GM19452 (cell line): ENCODE results near the gene DENND1A.
A peak's percentile ranks its signal among the peaks of the same experiment; 100 is the strongest.
"Not testable (repeated sequence)": the region's sequence is repeated elsewhere in the genome, so short reads cannot be mapped to it uniquely, and the experiment has no call there.

ENCODE experiments used
- ATAC-seq: cut with Tn5 transposase; IDR thresholded peaks from one replicate; pipeline ENCODE4 v1.9.1; 2021; ENCODE audit not compliant: unreplicated experiment

DENND1A gene

GRCh38 chr9:123450098-123450770, 479.7 kb downstream of the DENND1A start:
- ATAC-seq = no peak

DNA sequence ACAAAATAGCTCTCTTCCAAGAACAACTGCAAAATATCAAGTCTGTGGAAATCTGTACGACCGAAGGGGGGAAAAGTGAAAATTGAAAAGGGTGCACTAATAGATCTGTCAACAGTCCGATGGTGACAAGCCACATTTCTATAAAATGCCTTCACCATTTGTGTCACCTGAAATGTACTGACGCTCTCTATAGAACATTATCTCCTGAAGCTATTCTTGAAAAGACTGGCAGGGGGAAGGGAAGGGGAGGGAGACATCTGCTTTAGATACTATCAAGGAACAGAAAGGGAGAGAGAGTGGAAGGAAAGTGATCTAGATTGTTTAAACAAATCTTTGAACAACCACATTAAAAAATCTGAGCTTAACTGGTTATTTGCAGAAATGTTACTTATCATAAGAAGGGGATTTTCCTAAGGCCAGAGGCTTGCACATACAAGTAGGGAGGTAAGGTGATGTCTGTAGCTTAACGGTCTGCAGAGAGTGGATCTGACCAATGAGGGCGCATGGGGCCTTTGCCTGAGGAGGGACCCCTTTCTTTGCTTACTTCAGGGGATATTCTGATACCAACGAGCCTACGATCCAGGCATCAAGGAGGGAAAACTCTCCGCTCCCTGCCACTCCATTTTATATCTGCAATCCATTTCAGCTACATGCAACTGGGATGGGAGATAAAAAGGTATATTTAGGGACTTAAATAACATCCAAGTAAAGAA, 481.8 kb downstream of the DENND1A start:
- ATAC-seq = no peak

- no peak for ATAC-seq
Measured at GRCh38 chr9:123445981-123446610, 483.8 kb downstream of the DENND1A start.

GRCh38 chr9:123445116-123445515, 484.8 kb downstream of the DENND1A start:
- no peak for ATAC-seq

- no peak for ATAC-seq
Measured at GRCh38 chr9:123441769-123442168, 488.2 kb downstream of the DENND1A start.

- no peak for ATAC-seq
Measured at GRCh38 chr9:123440256-123440655, 489.7 kb downstream of the DENND1A start.

- ATAC-seq = no peak
Measured at GRCh38 chr9:123438821-123439220, 491.1 kb downstream of the DENND1A start.

DNA sequence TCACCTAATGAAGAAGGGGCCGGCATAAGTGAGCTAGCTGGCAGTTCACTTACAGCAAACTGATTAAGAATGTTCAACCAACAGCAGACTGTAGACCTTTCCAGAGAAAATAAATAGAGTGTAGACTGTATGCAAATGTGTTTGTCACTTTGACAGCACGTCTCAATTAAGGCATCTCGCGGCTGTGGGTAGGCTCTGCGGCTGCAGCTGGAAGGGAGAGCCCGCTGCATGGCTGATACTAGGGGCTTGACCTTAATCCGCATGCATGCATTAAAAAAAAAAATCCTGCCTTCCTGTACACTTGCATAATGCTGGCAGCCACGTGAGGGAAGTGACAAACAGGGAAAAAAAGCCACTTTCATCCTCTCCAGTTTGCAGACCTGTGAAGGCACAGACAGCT, 491.6 kb downstream of the DENND1A start:
- no peak for ATAC-seq

- no peak for ATAC-seq
Measured at GRCh38 chr9:123437201-123437600, 492.7 kb downstream of the DENND1A start.

- no peak for ATAC-seq
Measured at GRCh38 chr9:123435471-123435870, 494.5 kb downstream of the DENND1A start.

DNA sequence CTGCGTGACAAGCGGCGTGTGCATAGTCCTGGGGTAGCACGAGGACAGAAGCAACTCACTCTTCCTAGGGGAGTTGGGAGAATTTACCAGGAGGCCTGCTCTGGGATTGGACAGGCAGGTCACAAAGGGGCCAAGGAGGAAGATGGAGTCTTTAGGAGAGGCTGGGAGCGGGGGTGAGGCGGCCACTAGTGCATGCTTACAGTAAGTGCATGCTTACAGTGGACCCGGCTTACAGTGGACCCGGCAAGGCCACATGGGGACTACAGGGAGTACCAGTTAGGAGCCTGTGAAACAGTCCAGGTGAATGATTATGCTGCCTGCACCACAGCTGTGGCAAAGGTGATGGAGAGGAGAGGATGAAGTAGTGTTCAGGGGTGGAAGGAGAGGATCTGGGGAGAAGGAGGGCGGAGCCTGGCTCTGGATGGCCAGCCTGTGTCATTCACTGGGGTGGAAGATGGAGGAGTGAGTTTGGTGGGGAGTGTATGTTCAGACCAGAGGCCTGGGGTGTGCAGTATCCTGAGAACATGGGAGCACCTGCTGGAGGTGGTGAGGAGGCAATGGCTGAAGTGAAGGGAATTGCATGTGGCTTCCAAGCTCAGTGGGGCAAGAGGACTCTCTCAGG, 495.2 kb downstream of the DENND1A start:
- no peak for ATAC-seq

GRCh38 chr9:123432331-123433236, 497.3 kb downstream of the DENND1A start:
- no peak for ATAC-seq

DNA sequence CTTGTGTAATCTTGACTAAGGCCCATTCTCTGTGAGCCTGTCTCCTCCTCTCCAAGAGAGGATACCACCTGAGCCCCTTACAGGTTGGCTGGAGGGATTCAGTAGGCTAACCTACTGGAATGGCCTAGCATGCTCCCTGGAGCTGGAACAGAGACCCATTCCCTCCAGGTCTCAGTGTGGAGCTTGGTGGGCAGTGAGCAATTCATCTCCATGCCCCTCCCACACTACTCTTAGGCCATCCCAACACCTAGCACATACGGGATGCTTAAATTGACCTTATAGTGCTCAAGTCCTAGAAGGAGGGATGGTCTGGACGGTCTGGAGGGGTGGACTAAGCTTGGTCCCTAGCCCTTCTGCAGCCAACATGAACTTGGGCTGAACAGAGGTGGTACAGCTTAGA, 498.3 kb downstream of the DENND1A start:
- no peak for ATAC-seq

- not testable (repeated sequence) for ATAC-seq
Measured at GRCh38 chr9:123428450-123428849, 501.5 kb downstream of the DENND1A start.

GRCh38 chr9:123426406-123426805, 503.5 kb downstream of the DENND1A start:
- ATAC-seq = peak; percentile 92

DNA sequence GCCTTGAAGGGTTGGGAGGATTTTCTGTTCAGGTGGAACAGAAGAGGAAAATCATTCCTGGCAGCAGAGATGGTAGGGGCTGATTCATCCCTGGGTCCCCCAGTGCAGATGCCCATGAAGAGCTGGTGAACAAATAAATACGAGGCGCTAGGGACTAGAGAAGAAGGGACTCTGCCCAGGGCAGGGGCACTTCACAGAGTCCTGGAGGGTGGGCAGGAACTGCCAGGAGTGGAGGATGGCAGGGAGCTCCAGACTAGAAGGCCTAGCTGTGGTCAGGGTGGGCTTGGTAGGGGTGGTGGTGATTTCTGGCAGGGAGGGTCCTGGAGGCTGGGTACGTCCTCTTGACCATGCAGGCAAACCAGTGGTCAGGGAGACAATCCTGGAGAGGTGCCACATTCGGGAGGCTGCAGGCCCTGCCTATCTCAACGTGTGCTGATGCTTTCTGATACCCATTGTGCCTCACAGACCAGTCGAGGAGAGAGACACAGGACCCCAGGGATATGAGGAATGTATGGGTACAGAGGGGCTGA, 504.0 kb downstream of the DENND1A start:
- ATAC-seq = no peak

GRCh38 chr9:123425261-123425821, 504.6 kb downstream of the DENND1A start:
- ATAC-seq = no peak

DNA sequence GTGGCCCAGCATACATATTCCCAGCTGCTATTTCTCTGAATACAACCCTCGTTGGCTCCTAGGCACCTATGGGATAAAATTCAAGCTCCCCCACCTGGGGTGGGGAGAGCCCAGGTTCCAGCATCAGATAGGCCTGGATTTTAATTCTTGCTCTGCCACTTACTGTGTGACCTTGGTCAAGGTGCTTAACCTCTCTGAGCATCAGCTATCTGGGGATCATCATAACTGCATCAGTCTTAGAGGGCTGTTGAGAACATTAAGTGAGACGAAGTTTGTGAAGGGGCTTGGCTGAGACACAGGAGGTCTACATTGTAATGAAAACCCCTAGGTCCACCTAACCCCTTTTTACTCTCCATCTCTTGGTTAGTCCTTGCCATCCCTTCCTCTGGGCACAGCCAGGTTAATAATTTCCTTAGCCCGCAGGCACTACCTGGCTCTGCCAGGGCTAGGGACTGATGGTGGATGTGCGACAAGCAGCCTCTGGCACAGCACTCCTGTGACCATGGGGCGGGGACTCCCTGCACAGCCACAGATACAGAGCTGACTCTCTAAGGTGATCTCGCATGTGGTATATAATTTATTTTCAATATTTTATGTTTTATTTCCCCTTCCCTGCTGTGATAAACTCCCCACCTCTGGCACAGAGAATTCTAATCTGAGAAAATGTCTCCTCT, 505.2 kb downstream of the DENND1A start:
- no peak for ATAC-seq

- no peak for ATAC-seq
Measured at GRCh38 chr9:123424131-123424530, 505.8 kb downstream of the DENND1A start.

- no peak for ATAC-seq
Measured at GRCh38 chr9:123423311-123423640, 506.6 kb downstream of the DENND1A start.
